Activated T-helper 1 cell treated with anti-CD3 and anti-CD28 coated beads, Interleukin-12 subunit alpha, Interleukin-12 subunit beta, Interleukin-2, Interleukin-4 antibody, amounts not matched to agents 30 ng/mL and 10 ng/mL and 1 ng/mL, durations not matched to agents 14 hours and 24 hours and 36 hours (primary cell): ENCODE results near the gene ELK3. TPM values are rescaled to one million over a fixed set of nuclear protein-coding genes. Genes with fewer than 3 reads are reported as not detected.

Experiments
- total RNA-seq: library from RNA; stranded (reverse); gene quantifications from 2 replicates; pipeline ENCODE4 v1.2.3, GENCODE V29; 2022

ELK3 gene
- total RNA-seq, 1 donor from 2014 or later: 40.8 TPM

Other genes with a start within 250 kb of the ELK3 start
- 0.37 and 0.65 TPM in 2 replicates for gene HAL, start 198.0 kb upstream of the ELK3 start, total RNA-seq
- gene LTA4H, start 158.8 kb upstream of the ELK3 start, total RNA-seq: 57.3 and 59.6 TPM in 2 replicates
- gene CDK17, start 206.1 kb downstream of the ELK3 start, total RNA-seq: 32.4 and 37.1 TPM in 2 replicates